ENCODE measurements around the gene GRIP2.
A peak's percentile ranks its signal among the peaks of the same experiment; 100 is the strongest.

Gene GRIP2

DNA sequence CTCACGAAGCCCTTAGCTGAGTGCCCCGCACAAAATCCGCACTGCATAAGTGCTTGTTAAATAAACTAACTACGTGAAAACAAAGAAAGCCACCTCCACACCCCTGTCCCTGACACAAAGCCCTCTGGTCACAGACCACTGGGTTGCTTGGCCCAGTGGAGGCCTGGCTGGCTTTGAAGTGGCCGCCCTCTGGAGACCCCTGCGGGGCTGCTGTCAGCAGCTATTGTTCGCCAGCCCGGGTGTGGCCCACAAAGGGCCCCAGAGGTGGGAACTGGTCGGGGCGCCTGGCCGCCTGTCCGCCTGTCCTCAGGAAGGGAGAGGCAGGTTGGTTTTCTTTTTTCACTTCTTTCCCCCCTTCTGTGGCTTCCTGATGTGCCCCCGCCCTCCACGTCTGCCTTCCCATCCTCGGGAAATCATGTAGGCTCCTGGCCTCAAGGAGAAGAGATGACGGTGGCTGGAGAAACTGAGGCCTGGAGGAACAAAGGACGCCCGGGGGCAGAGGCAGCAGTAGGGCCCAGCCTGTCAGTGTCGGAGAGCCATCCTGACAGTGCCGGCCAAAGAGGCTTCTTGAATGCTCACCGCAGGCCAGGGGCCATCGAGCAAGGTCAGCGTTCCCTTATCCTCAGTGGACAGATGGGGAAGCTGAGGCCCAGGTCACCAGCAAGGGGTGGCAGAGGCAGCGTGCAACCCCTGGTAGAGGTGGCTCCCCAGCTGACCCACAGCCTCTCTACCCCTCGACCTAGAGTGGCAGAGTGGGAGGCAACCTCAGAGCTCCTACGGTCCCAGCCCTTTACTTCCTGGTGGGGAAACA lies 76.6 kb downstream of the GRIP2 start:
- no peak for DNase-seq

DNA sequence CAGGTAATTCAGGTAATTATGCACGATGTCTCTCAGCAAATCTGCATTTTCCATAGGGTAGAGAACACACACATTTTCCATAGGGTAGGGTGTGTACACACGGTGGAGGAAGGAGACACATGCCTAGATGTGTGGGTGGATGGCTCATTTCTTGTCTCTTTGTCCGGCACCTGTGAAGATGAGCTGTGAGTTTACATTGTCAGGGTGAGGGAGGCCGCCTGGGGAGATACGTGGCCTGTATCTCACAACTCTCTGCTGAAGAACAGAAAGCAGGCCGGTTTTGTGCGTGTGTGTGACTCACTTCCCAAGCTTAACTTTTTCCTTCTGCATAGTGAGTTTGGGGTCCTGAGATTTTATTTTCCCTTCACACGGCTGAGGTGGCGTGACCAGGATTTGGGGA lies 77.4 kb downstream of the GRIP2 start:
- DNase-seq = peak in 1 of 2 donors; percentile 14

DNA sequence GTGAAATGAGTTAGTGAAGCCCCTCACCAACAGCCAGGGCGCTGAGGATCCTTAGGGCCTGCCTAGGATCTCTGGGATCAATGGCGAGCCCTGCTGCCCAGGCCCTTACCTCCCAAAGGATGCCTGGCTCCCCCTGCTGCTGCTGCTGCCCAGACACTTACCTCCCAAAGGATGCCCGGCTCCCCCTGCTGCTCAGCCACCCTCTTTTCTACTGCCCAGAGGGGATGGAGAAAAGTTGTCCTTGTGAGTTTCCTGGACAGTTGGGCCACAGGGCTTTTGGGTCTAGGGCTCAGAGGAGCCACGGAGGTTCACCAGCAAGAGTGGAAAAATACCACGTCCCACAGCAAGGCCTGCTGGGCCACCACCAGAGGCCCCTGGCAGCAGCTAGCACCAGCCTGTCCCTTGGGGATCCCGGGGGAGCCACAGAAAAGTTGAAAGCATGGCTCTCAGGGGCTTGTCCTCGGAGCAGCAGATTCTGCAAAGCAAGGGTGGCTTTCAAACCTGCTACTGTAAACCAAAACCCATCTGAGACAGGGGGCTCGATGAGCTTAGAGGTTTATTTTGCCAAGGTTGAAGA lies 78.3 kb downstream of the GRIP2 start:
- no peak for DNase-seq

- DNase-seq = no peak
These were observed 79.0 kb downstream of the GRIP2 start for GRCh38 chr3:14461006-14461747.

- no peak for DNase-seq
These were observed 79.7 kb downstream of the GRIP2 start for GRCh38 chr3:14460342-14461005.

DNA sequence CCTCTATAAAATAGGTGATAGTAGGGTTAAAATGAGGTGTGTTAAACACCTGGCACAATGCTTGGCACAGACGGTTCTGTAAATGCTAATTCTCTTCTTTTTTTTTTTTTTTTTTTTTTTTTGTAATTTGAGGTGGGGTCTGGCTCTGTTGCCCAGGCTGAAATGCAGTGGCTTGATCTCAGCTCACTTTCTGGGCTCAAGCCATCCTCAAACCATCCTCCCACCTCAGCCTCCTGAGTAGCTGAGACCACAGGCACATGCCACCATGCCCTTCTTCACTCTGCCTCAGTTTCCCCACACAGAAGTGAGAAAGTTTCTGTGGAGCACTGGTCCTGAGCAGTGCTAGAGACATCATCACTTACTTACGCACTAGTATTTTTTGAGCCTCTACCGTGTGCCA lies 80.4 kb downstream of the GRIP2 start:
- no peak for DNase-seq

GRCh38 chr3:14459384-14459783 lies 80.8 kb downstream of the GRIP2 start:
- DNase-seq = no peak

DNA sequence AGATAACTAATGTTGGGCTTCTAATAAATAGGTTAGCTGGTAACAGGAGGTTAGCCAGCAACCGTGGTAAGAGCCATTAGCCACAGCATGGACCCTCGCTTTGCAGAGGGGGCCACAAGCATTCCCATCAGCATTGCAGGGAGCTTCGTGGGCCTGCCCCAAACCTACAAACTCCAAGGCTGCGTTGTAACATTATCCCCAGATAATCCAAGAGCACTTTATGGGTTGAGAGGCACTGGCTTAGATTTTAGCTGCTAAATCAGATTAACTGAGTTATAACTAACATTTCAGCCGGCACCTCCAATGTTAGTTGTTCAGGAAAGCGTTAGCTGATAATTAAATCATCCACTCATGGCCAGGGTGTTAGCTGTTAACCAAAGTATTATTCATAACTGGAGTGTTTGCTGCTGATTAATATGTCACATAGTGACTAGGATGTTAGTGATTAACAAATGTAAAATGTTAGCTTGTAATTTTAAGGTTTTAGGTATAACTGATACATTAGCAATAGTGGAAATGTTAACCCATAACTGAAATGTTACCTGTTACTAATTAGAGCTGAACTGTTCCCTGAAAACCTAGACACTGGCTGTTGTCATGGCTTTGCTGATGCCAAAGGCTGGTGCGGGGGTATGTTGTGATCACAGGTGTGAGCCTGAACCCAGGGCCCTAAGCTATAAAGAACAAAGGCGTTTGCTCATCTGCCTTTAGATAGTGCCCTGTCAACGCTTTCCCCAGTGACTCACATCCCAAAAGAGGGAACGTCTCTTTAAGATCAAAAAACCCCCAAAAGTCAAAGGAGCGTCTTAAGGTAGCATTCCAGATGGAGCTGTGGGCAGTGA lies 81.5 kb downstream of the GRIP2 start:
- DNase-seq = no peak

DNA sequence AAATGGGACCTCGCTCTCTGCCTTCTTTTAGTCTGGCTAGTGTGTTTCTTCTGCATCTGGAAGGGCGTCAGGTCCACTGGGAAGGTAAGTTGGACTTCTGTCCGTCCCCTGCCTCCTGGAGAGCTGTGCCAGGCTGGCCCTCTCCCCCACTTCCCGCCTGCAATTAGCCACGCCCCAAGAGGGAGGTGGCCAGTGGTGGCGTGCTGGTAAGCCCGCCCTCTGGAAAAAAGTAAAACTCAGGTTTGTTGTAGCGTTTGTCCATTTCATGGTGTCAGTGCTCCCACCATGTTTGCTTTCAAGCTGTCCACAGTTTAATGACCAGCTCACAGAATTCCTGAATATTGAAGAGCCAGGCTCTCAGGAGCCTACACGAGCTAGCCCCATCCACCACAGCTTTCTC lies 82.1 kb downstream of the GRIP2 start:
- DNase-seq = no peak

DNA sequence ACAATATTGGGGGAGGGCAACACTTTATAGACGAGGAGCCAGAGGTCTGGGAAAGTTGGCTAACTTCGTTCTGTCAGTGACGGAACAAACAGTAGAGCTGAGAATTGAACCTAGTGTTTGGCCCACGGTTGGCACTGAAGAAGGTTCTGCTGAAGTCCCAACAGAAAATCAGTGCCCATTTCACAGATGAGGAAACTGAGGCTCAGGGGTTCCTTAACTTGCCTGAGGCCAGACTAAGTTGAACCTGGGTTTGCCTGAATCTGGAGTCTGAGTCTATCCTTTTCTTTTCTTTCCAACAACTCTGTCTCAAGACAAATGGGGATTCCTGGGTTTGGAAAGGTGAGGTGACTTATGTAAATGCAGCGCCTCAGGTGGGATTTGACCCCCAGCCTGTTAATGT lies 82.7 kb downstream of the GRIP2 start:
- no peak for DNase-seq

GRCh38 chr3:14456794-14457193 lies 83.3 kb downstream of the GRIP2 start:
- DNase-seq = no peak

GRCh38 chr3:14455571-14456317 lies 84.4 kb downstream of the GRIP2 start:
- DNase-seq = no peak

DNA sequence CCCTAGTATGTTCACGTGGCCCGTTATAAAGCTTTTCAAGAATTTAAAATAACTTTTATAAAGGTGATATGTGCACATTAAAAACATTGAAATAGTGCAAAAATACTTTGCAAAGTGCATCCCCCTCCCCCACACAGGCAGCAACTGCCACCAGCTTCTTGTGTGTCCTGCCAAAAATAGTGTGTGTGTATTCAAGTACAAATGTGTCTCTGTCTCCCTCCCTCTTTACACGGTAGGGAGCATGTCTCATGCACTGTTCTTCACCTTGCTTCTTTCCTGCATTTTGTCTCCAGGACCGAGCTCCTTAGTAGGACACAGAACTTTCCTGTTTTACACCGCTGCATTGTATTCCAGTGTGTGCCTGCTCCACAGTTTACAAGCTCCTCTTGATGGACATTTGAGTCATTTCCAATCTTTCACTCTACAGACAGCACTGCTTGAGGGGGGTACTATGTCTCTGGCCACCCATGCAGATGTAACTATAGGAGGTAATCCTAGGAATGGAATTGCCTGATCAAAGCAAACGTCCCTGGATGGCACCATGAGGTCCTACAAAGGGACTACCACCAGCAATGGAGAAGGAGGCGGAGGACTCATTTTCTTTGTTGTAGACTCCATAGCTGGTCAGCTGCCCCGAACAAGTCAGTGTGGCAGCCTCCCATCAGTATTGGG lies 85.4 kb downstream of the GRIP2 start:
- no peak for DNase-seq

GRCh38 chr3:14453876-14454638 lies 86.1 kb downstream of the GRIP2 start:
- no peak for DNase-seq

- DNase-seq = no peak
These were observed 87.1 kb downstream of the GRIP2 start for GRCh38 chr3:14452740-14453710.

DNA sequence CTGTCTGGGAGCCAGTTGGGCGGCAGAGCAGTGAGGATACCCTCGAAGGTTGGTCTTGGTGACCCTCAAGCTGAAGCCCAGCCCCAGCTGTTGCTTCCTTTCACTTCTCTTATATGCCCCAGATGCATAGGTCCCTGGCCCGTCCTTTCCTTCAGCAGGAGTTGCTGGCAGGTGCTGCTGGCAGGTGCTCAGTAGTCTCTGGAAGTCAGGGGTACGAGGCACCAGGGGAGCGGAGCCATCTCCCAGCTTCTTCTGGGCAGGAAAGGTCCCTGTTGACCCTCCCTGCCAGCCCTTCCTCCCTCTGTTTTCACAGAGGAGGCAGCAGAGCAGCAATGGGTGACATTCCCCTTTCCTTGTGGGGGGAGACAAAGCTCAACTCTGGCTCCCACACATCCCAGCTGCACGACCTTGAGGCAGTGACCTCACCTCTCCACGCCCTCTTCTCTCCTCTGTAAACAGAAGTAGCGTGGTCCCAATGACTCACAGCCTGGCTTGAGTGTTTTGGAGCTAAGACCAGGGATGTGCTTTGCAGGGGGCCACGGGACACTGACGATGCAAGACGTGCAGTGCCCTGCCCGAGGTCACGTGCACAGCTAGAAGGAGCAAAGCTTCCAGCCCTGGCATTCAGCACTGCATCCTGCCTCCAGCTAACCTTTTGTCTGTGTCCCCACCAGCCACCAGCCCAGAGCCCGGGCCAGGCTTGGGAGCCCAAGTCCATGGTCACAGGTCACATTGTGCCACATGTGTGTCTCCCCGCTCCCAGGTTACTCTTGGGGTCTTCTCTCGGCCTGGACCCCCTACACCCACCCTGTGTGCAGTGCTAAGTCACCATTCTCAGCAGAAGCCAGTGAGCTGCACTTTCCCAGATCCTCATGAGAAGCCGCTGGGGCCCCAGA lies 88.0 kb downstream of the GRIP2 start:
- DNase-seq = no peak

DNA sequence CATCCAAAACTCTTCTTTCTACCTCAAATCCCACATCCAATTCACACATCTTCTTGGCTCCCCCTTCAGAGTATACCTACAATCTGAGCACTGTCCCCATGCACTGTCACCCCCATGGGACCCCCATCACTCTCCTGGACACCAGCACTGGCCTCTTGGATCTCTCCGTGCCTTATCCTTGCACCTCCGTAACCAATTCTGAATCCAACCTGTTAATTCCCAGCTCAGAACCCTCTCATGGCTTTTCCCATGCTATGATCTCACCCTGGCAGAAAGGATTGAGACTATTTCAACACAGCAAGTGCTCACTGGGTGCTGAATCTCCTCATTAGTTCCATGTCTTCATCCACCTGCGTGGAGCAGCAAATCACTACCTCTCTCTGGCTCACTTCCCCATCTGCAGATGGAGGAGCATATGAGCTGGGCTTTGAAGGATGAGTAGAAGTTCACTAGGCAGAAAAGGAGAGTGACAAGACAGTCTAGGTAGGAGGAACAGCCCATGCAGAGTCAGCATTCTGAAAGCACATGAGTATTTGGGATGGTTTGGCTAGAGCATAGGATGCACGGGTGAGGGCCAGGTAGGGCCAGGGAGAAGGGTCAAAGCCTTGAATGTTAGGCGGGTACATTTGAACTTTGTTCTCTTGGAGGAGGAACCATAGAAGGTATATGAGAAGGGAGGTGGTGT lies 89.1 kb downstream of the GRIP2 start:
- DNase-seq = no peak

All from stimulated activated CD4-positive, alpha-beta T cell treated with anti-CD3 and anti-CD28 coated beads, Interleukin-2, amount 100 ng/mL, for 48 hours (primary cell).